Measurements from ENCODE around the gene VASP. TPM values are rescaled to one million over a fixed set of nuclear protein-coding genes. Genes with fewer than 3 reads are reported as not detected.
A peak's percentile ranks its signal among the peaks of the same experiment; 100 is the strongest.

Gene VASP
- total and polyA plus RNA-seq, 9 of the 15 experiments (the other 6 are each of a cell fraction or from before 2014, with no cell fraction given): 16.7 to 261 (median 112) TPM

DNA sequence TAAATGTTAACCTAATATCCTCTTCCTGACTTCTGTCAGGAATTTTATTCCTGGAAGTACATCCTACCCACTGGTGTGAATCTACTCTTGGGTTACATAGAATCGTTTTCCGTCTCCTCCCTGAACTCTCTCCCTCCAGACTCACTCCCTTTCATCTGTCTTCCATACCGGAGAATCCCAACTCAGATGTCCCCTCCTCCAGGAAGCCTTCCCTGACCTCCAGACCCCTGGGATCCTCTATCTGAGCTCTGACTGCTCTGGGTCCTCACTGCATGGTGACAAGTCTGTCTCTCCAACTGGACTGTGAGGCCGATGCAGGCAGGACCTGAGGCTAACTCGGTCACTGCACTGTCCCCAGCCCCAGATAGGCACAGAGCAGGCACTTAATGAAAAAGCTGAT, 52.8 kb downstream of the VASP start:
- DNase-seq (ENCODE audit: extremely low read depth in 1 of 4, low spot score in 3 of 4) (peak in 2 of 4 experiments; percentile 5 to 7), ATAC-seq (no peak), FAIRE-seq (no peak)
- peaks cover 3% of the 10 kb centered on the region for H3K9me1 ChIP-seq (ENCODE audit: control insufficient read depth, insufficient read depth, low read length)
- WGBS (ENCODE audit: insufficient coverage, low coverage, missing lambda C conversion rate): 75% methylated on average over 5 of the region's 5 CpGs
- H3K36me3 ChIP-seq (ENCODE audit: control insufficient read depth, insufficient read depth, low read length): peaks cover 15% of the 10 kb centered on the region; the same call in 2 of the 3 replicates
- no peaks in the 10 kb centered on the region for H3K27me3 ChIP-seq (ENCODE audit: control insufficient read depth in 2 of 2, insufficient read depth in 2 of 2, low read length in 2 of 2)
- peaks cover 20% of the 10 kb centered on the region for H3K79me2 ChIP-seq (ENCODE audit: control insufficient read depth, insufficient read depth, low read length)
- no peak overlapping the region for H3K4me3 ChIP-seq
- intact Hi-C loops (cut with micrococcal nuclease) (no loop called here), in situ Hi-C loops (cut with MboI) (no loop called here)
- no peaks in the 10 kb centered on the region for H3K9me3 ChIP-seq (replicated peaks; ENCODE audit: control insufficient read depth, insufficient read depth, low read depth, low read length)
- no TSS peak for BruUV-seq (replicated peaks)
- no peak overlapping the region for H3K27ac ChIP-seq (ENCODE audit: extremely low read depth, low read depth, low read length)
- peak; percentile 83 for TF ChIP-seq ZFP36 (IDR thresholded peaks at IDR 0.05; ENCODE audit: low read depth, low read length, partially characterized antibody)
- TF ChIP-seq, protein P1, sequence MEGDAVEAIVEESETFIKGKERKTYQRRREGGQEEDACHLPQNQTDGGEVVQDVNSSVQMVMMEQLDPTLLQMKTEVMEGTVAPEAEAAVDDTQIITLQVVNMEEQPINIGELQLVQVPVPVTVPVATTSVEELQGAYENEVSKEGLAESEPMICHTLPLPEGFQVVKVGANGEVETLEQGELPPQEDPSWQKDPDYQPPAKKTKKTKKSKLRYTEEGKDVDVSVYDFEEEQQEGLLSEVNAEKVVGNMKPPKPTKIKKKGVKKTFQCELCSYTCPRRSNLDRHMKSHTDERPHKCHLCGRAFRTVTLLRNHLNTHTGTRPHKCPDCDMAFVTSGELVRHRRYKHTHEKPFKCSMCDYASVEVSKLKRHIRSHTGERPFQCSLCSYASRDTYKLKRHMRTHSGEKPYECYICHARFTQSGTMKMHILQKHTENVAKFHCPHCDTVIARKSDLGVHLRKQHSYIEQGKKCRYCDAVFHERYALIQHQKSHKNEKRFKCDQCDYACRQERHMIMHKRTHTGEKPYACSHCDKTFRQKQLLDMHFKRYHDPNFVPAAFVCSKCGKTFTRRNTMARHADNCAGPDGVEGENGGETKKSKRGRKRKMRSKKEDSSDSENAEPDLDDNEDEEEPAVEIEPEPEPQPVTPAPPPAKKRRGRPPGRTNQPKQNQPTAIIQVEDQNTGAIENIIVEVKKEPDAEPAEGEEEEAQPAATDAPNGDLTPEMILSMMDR (IDR thresholded peaks at IDR 0.05 in 2 of 3, conservative IDR thresholded peaks at IDR 0.05 in 1 of 3; ENCODE audit: insufficient read depth in 2 of 3, low read depth in 1 of 3, low read length in 3 of 3): no peak
- H4K20me1 ChIP-seq (replicated peaks; ENCODE audit: control insufficient read depth, insufficient read depth, low read length): no peaks in the 10 kb centered on the region
- H3K9ac ChIP-seq (ENCODE audit: insufficient read depth in 1 of 2, low read depth in 2 of 2, low read length in 2 of 2): peak overlapping the region in 1 of 2 experiments; percentile 82; a peak in 2 of 4 replicates
- H3K4me1 ChIP-seq (replicated peaks in 1 of 2; ENCODE audit: control insufficient read depth in 2 of 2, insufficient read depth in 2 of 2, low read length in 2 of 2): peaks cover 4 to 22% of the 10 kb centered on the region in 2 experiments; a peak in 3 of 5 replicates
- H3K4me2 ChIP-seq (ENCODE audit: insufficient read depth, low read length): no peak overlapping the region
- H2AFZ ChIP-seq (ENCODE audit: low read depth, low read length): no peak overlapping the region
- POLR2A ChIA-PET: interaction anchor here (0.6 kb wide), 1 partner anchor 12 kb away, joined by 4 read pairs; no protein-coding TSS in a partner anchor
- CTCF ChIA-PET (ENCODE audit: low intra/inter-chr PET ratio): no interaction called here

DNA sequence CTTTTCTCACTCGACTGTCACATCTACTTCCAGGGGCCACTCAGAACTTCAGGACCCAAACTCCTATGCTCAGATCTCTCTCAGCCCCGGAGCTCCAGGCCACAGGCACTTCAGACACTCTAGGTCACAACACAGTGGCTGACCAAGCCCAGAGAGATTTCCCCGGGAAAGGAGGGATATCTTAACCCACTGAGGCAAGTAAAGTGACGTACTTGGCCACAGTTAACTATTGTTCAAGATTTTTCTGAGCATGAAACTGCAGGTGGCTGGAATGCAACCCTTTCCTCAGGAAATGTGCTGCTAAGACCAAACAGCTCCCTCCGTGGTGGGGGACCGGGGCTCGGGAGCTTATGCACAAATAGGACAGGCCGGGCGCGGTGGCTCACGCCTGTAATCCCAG, 53.4 kb downstream of the VASP start:
- in situ Hi-C loops (cut with MboI) (no loop called here), intact Hi-C loops (cut with micrococcal nuclease) (no loop called here)
- FAIRE-seq: no peak
- POLR2A ChIA-PET: no interaction called here
- H2AFZ ChIP-seq (ENCODE audit: low read depth, low read length): no peak overlapping the region
- no peak for ATAC-seq
- TF ChIP-seq NCOA6 (IDR thresholded peaks at IDR 0.05): no peak
- TF ChIP-seq, protein P2, sequence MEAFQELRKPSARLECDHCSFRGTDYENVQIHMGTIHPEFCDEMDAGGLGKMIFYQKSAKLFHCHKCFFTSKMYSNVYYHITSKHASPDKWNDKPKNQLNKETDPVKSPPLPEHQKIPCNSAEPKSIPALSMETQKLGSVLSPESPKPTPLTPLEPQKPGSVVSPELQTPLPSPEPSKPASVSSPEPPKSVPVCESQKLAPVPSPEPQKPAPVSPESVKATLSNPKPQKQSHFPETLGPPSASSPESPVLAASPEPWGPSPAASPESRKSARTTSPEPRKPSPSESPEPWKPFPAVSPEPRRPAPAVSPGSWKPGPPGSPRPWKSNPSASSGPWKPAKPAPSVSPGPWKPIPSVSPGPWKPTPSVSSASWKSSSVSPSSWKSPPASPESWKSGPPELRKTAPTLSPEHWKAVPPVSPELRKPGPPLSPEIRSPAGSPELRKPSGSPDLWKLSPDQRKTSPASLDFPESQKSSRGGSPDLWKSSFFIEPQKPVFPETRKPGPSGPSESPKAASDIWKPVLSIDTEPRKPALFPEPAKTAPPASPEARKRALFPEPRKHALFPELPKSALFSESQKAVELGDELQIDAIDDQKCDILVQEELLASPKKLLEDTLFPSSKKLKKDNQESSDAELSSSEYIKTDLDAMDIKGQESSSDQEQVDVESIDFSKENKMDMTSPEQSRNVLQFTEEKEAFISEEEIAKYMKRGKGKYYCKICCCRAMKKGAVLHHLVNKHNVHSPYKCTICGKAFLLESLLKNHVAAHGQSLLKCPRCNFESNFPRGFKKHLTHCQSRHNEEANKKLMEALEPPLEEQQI (IDR thresholded peaks at IDR 0.05): no peak
- H3K9me3 ChIP-seq (replicated peaks; ENCODE audit: control insufficient read depth, insufficient read depth, low read depth, low read length): no peaks in the 10 kb centered on the region
- H3K36me3 ChIP-seq (ENCODE audit: control insufficient read depth, insufficient read depth, low read length): peaks cover 15% of the 10 kb centered on the region; the same call in 2 of the 3 replicates
- H3K4me3 ChIP-seq: no peak overlapping the region
- H3K27ac ChIP-seq (ENCODE audit: extremely low read depth, low read depth, low read length): no peak overlapping the region
- H3K4me1 ChIP-seq (replicated peaks in 1 of 2; ENCODE audit: control insufficient read depth in 2 of 2, insufficient read depth in 2 of 2, low read length in 2 of 2): peaks cover 4 to 22% of the 10 kb centered on the region in 2 experiments; a peak in 3 of 5 replicates
- peaks cover 20% of the 10 kb centered on the region for H3K79me2 ChIP-seq (ENCODE audit: control insufficient read depth, insufficient read depth, low read length)
- H3K27me3 ChIP-seq (ENCODE audit: control insufficient read depth in 2 of 2, insufficient read depth in 2 of 2, low read length in 2 of 2): no peaks in the 10 kb centered on the region
- no peak overlapping the region for H3K4me2 ChIP-seq (ENCODE audit: insufficient read depth, low read length)
- no peaks in the 10 kb centered on the region for H4K20me1 ChIP-seq (replicated peaks; ENCODE audit: control insufficient read depth, insufficient read depth, low read length)
- 83% methylated on average over 11 of the region's 11 CpGs for WGBS (ENCODE audit: insufficient coverage, low coverage, missing lambda C conversion rate)
- peak overlapping the region in 1 of 2 experiments; percentile 82; a peak in 2 of 4 replicates for H3K9ac ChIP-seq (ENCODE audit: insufficient read depth in 1 of 2, low read depth in 2 of 2, low read length in 2 of 2)
- peaks cover 3% of the 10 kb centered on the region for H3K9me1 ChIP-seq (ENCODE audit: control insufficient read depth, insufficient read depth, low read length)
- CTCF ChIA-PET (ENCODE audit: low intra/inter-chr PET ratio): no interaction called here
- BruUV-seq (replicated peaks): no TSS peak
- DNase-seq (ENCODE audit: extremely low read depth in 1 of 4, low spot score in 3 of 4): no peak

Data from K562 (cell line).